Putamen (tissue), 1 donor: ENCODE results near the gene HMBS.
A peak's percentile ranks its signal among the peaks of the same experiment; 100 is the strongest.
"Not testable (repeated sequence)": the region's sequence is repeated elsewhere in the genome, so short reads cannot be mapped to it uniquely, and the experiment has no call there.

Experiments
- DNase-seq: peaks from one replicate; pipeline ENCODE4 v3.0.0-alpha.2; 2016; ENCODE audit warnings: low spot score

HMBS gene

DNA sequence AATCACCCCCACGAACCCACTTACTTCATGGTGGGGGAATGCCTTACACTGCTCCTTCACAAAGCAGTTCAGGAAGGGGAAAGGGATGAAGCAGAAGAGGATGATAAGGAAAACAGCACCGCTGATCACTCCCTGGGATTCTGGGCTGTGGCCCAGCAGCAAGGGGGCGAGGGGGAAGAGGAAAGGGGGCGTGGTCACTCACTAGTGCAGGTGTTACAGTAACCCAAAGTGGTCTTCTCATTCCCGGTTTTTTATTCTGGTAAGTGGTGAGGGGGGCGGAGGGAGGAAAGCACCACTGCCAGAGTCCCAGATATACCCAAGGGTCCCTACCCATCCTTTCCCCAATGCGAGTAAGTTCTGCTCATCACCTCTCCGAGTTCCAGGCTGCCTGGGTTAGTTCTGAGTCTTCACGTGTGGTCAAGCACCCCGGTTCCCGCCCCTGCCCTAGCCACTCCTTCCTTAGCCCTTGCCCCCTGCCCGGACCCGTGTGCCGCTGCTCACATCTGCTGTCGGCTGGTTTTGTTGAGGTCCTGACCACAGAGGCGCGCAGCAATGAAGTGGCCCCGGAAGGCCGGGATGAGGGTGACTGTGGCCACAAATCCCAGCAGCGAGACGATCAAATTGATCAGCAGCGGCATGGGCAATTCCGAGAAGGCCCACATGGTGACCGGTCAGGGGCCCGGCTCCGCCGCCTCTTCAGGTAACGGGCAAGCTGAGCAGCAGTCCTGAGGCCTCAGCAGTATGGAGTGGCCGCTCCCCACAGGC lies 16.5 kb downstream of the HMBS start:
- no peak for DNase-seq

DNA sequence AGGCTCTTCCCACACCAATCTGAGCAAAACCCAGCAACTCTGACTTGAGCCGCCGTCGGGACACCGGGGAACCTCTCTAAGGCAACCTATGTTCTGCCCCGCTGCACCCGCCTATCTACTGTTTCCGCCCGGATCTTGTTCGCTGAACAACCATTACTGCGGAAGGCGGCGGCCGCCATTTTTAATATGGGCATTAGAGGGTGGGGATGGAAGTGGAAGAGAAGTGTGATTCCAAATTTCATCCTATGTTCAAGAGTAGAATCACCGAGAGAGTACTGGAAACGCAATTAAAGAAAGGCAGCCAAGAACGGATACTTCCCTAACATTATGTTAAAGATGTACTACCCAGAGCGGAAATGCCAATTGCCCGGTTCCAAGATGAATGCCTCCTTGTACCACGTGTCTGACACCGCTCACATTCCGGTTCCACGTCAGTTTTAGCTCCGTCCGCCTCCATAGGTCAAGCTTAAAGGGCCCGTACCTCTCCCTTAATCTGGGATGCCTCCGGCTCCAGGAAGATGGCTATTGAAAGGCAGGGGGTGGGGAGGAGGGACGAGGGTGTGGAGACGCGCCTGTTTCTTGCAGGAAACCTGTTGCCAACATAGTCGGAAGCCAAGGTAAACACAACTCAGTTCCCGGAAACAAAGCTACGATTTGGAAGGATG lies 17.2 kb downstream of the HMBS start, which contains the start of gene DPAGT1:
Gene DPAGT1 (minus strand): TSS at position 95 of the 665 bp plus-strand sequence. CDS start 198 bp downstream, outside the sequence.
- peak; percentile 96 for DNase-seq

DNA sequence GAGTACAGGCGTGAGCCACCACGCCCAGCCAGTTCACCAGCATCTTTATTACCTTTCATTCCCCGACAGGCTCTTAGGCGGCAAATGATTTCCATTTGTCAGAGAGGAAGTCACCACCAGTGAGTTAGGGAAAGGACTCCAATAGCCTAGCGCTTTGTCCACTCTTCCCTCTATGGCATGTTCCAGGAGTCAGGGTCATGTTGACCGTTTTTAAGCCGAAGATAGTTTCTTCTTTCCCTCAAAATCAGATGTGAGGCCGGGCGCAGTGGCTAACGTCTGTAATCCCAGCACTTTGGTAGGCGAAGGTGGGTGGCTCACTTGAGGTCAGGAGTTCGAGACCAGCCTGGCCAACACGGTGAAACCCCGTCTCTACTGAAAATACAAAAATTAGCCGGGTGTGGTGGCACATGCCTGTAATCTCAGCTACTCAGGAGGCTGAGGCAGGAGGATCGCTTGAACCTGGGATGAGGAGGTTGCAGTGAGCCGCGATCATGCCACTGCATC lies 18.5 kb downstream of the HMBS start:
- not testable (repeated sequence) for DNase-seq

DNA sequence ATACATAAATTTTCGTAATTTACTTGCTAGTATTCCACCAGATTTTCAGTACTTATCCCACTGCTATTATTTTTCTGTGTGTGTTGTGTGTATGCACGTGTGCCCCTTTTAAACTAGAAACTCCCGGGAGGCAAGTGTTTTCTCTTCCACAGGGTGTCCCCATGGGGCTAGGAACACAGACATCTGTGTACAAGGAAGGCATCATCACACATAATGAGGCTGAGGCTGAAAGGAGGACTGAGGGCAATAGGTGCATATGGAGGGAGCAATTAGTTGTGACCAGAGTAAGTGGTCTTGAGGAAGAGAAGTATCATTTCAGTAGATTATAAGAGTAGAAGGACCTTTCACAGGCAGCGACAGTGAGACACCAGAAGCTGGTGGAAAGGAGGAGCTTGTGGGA lies 19.1 kb downstream of the HMBS start:
- no peak for DNase-seq

DNA sequence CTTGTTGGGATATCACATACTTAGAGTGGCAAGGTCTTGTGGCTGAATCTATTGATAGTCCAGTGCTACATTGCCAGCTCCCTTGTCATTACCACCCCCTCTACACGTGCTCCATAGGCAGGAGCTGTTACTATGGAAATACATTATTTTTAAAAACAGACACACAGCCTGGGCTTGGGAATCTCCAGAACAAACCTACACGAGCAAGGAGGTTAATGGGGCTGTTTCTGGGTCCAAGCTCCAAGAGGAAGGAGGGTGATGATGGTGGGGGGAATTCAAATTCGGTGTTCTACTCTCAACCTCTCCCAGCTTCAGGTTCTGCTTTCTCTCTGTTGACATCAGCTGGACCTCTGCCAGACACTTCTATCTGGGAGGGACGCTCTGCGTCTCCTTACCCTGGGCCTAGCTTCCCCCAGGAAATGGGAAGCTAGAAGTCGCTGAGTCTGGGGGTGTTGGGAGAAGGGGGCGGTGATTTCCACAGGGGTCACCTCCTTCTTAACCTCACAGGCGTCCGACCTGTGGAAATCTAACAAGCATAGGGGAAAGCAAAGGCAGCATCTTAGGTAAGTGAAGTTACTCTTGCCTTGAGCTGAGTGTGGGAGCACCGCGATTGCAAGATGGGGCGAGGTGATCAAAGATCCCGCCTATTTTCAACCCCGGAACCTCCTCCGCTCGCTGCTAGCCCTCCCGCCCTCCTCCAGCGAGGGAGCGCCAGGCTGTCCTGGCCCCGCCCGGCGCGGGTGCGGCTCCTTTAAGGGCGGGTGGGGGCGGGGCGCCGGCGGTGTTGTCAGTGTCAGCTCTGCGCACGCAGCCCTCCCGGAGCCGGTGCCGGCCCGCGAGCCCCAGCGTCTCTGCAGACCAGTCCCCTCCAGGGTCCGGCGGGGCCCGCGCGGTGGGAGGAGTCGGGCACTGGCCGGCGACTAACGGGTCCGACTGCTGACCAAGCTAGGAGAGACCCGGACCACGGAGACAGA lies 22.2 kb downstream of the HMBS start, which contains the start of gene C2CD2L:
Gene C2CD2L (plus strand): TSS at position 781 of the 974 bp plus-strand sequence. CDS start 398 bp downstream, outside the sequence.
- DNase-seq: peak; percentile 91

DNA sequence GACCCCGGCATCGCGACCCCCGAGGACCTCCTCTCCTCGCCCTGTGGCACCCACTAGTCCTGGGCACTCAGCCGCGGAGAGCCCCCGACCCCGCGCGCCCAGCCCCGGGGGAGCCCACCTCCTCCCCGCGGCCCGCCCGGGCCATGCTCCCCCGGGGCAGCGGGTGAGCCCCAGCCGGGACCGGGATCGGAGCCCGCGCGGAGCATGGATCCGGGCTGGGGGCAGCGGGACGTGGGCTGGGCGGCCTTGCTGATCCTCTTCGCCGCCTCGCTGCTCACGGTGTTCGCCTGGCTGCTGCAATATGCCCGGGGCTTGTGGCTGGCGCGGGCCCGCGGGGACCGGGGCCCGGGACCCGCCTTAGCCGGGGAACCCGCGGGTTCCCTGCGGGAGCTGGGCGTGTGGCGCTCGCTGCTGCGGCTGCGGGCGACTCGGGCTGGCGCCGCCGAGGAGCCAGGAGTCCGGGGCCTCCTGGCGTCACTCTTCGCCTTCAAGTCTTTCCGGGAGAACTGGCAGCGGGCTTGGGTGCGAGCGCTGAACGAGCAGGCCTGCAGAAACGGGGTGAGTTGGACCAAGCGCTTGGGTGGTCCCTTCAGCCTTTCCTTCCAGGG lies 23.0 kb downstream of the HMBS start:
- no peak for DNase-seq

DNA sequence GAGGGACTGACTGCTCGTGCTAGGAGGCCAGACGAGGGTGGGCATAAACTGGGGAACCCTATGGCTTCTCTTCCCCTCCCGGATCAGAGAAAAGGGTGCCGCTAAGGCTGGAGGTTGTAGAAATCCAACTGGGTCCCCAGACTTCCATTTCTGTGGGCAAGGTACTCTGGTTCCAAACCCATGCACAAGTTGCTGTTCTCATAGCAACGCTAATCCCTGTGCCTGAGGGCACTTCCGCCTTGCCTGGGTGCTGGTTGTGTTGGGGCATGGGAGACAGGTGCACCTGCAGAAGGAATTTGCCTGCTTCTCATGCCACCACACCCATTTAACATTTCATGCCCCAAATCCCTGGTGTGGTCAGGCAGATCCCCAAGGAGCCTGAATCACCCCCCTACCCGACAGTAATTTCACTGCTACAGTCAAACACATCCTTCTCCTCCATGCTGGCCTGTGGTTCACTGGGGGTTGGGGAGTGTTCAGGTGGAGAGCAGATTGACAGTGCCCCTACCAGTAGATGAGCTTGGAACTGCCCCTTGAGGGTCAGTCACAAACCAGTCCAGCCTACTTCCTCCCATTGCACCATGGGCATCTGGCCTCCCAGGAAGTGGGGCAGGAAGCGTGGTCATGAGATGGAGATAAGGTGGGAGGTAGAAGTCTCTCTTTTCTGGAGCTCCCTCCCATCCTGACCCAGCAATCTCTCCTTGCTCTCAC lies 23.6 kb downstream of the HMBS start:
- DNase-seq: no peak

DNA sequence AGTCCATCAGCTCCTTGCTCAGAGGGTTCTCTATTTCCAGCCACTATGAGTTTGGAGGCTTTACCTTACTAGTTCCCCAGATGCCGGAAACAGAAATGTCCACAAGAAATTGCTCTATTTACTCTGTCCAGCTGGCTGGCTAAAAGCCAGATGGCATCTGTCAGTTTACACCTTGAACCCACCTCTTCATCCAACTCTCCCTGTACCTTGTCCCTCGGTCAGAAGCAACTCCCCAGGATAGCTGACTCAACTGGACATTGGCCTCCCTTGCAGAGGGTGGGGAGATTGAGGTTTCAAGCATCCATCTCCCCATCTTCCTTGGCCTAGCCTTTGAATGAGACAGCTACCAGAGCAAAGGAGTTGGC lies 24.2 kb downstream of the HMBS start:
- no peak for DNase-seq

DNA sequence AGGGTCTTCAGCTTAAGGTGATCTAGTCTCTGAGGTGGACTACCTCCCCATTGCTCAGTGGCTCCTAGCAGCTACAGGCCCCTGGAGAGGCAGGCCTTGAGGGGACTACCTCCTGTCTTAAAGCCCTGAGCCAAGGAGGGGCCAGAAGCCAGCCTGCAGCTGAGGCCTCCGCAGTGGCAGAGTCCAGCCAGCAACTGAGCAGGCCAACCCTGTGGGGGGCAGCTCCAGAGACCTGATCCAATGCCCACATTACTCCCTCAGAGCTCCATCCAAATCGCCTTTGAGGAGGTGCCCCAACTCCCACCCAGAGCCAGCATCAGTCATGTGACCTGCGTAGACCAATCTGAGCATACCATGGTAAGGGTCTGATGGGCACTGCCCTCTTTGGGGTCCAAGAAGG lies 25.2 kb downstream of the HMBS start:
- no peak for DNase-seq

DNA sequence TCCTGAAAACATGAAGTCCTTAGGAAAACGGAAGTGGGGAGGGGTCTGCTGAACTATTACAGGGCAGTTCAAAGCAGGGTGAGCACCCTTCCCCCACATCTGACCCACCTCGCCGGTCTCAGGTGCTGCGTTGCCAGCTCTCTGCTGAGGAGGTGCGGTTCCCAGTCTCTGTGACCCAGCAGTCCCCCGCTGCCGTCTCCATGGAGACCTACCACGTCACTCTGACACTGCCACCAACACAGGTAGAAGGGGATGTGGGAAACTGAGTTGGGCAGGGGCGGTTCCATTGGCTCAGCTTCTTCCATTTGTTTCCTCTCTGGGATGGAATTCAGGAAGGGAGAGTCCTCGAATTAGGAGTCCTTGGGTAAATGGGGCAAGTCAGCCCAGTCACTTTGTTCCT lies 25.8 kb downstream of the HMBS start:
- peak; percentile 75 for DNase-seq

DNA sequence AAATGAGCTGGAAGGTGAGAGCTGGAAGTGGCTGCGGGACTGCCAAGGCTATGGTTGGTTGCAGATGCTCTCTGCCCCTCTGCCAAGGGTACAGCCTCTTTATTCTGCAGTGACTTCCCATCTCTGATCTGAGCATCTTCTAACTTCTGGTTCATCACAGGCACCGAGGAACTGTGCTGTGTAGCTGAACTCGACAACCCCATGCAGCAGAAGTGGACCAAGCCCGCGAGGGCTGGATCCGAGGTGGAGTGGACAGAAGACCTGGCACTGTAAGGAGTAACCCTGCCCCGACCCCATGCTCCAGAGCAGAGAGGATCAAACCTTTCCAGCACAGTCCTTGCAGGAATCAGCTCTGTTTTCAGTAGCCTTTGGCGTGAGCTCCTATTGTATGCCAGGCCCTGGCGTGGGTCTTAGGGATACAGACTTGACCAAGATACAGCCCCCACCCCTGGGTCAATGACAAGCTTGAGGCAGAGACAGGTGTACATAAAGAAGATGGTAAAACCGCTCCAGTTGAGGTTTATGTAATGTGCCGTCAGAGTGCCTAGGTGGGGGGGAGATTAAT lies 26.8 kb downstream of the HMBS start:
- no peak for DNase-seq

DNA sequence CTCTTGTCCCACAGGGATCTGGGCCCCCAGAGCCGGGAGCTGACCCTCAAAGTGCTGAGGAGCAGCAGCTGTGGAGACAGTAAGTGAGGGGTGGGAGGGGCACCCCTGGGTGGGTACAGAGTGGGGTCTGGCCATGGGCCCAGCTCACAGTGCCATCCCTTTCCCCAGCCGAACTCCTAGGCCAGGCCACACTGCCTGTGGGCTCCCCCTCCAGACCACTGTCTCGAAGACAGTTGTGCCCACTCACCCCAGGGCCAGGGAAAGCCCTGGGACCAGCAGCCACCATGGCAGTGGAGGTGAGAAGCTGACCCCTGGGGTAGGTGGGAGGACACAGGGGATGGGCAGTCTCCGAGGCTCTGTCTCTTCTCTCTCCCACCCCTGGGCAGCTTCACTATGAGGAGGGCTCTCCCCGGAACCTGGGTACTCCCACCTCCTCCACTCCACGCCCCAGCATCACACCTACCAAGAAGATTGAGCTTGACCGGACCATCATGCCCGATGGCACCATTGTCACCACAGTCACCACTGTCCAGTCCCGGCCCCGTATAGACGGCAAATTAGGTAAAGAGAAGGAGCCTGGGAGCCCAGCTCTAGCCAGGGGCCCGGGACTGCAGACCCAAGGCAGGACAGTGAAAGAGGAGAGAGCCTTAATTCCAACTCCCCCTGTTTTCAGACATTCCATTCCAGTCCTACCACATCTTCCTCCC lies 27.8 kb downstream of the HMBS start:
- no peak for DNase-seq

DNA sequence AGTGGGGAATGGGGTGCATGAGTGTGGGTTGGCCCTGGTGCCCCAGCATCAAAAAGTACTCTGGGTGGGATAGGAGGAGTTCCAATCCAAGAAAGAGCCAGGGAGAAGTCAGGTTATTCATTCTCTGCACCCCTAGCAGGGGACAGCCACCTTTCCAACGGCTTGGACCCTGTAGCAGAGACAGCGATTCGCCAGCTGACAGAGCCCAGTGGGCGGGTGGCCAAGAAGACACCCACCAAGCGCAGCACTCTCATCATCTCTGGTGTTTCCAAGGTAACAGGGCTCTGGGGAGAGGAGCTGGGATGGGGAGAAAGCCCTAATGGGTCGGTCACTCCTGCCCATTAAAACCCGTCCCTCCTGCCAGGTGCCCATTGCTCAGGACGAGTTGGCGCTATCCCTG lies 29.0 kb downstream of the HMBS start:
- DNase-seq: no peak

DNA sequence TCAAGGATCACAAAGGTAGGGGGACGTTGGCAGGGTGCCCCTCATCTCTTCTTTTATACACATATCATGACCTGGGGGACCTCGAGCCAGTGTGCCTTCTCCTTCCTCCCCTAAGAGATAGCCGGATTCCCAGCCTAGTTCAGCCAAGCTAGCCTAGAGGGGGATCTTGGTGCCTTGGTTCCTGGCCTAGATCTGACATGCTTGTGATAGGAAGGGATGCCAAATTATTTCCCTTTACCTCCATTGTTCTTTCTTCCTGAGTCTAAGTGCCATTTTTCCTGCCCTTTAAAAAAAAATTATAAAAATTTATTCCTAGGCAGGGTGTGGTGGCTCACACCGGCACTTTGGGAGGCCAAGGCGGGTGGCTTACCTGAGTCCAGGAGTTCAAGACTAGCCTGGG lies 29.7 kb downstream of the HMBS start:
- no peak for DNase-seq

DNA sequence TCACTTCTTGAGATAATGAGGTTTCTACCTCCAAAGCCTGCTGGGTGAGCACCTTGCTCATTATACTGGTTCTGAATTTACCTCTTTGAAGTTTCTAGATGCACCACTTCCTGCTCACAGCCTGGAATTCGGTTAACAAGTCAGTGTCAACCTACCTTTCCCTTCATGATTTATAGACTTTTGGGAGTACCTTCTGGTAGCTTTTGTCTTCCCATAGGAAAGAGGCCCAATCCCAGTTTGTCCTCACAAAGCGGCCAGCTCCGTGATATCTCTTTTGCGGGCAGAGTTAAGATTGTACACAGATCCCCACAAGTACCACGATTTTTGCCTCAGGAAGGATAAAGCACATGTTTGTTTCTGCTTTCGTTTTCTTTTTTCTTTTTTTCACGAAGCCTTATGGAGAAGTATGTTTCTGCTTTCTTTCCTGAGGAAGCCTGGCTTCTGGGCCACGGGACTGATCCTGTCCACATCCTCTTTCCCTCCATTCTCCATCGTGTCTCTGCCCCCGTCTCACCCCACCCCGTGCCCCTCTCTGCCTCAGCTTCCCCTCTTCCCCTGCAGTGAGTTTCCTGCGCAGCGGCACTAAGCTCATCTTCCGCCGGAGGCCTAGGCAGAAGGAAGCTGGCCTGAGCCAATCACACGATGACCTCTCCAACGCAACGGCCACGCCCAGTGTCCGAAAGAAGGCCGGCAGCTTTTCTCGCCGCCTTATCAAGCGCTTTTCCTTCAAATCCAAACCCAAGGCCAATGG lies 31.0 kb downstream of the HMBS start:
- no peak for DNase-seq

DNA sequence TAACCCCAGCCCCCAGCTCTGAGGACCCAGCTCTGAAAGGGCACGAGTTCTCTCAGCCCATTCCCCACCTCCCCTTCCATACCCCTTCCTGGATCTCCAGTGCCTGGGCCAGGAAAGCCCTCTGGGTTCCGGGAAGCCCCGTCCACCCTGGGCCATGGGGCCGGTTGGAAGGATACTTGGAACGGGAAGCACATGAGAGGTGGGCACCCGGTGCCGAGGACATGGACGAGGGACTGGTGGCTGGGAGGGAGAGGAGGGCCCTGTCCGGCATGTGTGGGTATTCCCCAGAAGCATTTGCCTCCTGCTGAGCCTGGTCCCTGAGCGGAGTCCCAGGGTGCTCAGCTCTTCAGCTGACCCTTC lies 31.5 kb downstream of the HMBS start:
- no peak for DNase-seq

DNA sequence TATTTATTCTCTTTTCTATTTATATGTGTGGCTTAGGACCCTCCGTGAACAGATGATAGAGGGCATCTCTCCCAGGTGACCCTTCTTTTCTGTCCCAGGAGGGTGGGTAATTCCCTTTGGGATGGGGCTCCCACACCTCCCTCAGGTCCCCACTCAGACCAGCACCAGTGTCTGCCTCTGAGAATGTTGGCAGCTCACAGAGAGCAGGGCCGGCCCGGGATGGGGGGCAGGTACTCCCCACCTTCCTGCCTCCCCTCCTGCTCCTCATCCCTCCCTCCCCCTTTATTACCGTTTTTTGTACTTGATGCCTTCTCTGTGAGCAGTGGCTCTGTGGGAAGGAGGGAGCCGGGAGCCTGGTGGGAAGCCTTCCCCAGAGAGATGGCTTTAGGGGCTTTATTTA lies 31.9 kb downstream of the HMBS start:
- no peak for DNase-seq

DNA sequence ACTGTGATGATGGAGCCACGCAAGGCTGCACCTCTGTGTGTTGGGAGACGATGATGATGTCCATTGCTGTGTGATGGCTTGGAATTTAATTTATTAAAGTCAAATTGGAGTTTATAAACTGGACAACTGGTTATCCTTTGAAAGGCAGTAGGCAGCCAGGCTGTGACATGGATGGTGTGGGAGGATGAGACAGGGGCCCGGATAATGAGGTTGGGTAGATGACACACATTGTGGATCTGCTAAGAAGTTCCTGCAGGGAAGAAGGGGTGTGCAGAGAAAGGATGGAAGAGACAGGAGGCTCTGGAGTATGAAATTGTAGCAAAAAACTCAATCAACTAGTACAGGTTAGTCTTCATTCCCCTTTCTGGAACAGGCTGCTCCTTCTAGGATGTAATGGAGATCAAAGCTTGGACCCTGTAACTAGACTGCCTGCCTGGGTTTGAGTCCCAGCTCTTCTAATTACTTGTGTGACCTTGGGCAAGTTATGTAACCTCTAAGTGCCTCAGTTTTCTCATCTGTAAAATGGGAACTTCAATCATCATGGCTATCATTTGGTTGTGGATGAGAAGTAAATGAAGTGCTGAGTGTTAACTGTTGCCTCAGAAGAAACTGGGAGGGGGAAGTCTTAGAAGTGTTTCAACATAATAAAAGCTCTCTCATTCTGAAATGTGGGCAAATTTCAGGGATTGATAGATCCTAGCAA lies 32.5 kb downstream of the HMBS start:
- DNase-seq: no peak

DNA sequence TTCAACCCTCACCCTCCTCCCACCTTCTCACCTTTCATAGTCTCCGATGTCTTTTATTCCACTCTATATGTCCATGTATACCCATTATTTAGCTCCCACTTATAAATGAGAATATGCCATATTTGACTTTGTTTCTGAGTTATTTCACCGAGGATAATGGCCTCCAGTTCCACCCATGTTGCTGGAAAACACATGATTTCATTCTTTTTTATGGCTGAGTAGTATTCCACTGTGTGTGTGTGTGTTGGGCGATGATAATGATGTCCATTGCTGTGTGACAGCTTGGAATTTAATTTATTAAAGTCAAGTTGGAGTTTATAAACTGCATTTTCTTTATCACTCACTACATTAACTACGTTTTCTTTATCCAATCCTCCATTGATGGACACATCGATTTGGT lies 33.5 kb downstream of the HMBS start:
- no peak for DNase-seq
